Left colon (tissue), 2 donors: Measurements from ENCODE around the gene BDH1. TPM values are rescaled to one million over a fixed set of nuclear protein-coding genes. Genes with fewer than 3 reads are reported as not detected.

Experiments
- ATAC-seq: fragments of 200-7000 bp; cut with Tn5 transposase; one replicate; pipeline ENCODE4 v1.9.1; 2020; ENCODE audit warnings: mild to moderate bottlenecking, moderate library complexity
- DNase-seq, 2 donors: peaks; one replicate each; pipeline ENCODE4 v3.0.0-alpha.2; 2020
- intact Hi-C, 2 donors: fragments of 100-400 bp; cut with DNase I in 1 of 2; cut with micrococcal nuclease in 1 of 2; formaldehyde crosslinking; loops; one replicate each; pipeline versions ENCODE4 v1.11.2 to v1.14.0; 2022; cut with DNase I, micrococcal nuclease
- total RNA-seq, 2 donors: library from RNA; stranded (reverse); fragmentation: NEBNext Ultra II Directional; extraction: Animal tissue kit (Norgen Biotek cat#: 25700); gene quantifications; one replicate each; pipeline ENCODE4 v1.2.1, GENCODE V29; 2021
- donor health status: DM: no; HTN: no; CAD: no.
- donor health status: DM: yes; HTN: yes; CAD: no.

BDH1 gene
- total RNA-seq, 2 donors from 2014 or later, result 161 to 208 TPM

DNA sequence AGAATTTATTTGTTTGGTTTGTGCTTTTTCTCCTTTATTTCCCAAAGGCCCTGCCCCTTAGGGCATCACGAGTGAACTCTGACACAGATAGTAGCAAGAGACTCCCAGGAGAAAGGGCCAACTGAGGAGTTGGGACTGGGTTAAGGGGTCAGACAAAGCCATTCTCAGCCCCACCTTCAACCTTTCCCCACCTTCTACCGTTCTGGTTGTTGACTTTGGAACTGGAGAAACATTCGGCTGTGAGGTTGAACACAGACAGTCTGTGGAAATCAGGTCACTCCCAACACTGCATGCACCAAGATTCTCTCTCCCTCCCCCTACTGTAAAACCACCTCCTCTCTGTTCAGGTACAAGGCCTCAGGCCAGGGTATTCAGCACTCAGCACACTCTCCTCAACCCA, 3.9 kb upstream of the BDH1 start:
- no peak for DNase-seq
- ATAC-seq, result peak; percentile 20
- intact Hi-C loops, result no loop called here

DNA sequence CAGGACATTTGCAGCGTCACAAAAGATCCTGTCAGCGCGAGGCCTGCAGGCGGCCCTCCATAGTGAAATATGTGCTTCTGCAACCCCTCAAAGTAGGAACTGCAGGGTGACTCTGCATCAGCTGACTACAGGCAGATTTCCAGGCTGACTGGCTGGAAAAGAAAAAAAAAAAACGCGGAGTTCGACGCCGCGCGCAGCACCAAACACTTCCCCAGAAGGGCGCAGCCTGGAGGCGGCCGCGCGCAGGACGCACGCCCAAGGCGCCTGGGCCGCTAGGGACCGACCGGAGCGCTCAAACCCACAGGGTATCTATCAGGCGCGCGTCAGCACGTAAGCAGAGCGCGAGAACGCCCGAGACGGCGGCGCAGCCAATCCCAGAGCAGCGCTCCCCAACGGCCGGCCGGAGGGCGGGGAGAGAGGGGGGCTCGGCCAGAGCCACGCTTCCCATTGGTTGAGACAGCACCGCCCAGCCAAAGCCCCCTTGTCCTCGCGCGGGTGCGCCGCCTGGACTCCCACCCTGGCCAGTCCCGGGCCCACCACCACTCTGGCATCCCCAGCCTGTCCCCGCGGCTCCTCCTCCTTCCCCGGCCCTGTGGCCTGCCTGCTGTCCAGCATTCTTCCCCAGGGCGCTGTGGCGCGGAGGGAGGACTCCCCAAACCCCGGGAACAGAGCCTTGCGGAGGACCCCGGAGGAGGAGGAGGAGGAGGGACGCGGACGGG, 1.0 kb downstream of the BDH1 start:
- ATAC-seq, result peak; percentile 87
- intact Hi-C loops, result no loop called here

DNA sequence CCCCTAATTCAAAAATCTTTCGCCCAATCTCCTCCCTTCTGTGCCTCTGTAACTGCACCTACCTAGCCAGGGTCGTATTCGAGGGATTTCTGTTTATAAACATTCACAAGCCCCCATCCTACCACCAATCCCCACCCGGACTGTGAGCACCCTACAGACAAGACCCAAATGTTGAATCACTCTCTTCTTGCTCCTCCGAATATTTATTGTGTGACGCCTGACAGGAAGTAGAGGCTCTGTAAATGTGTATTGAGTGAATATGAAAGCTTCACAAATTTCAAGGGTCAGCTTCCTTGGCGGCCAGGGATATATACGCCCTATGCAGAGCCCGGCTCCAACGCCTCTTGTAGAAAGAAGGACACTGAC, 1.6 kb downstream of the BDH1 start:
- intact Hi-C loops, result no loop called here
- DNase-seq (no peak), ATAC-seq (peak; percentile 10)

More for the DNA sequence above, 1.0 kb downstream of the BDH1 start:
- peak; percentile 96 to 97 for DNase-seq

GRCh38 chr3:197552198-197552597, 3.6 kb downstream of the BDH1 start:
- intact Hi-C loops, result no loop called here
- no peak for ATAC-seq
- DNase-seq, result no peak

DNA sequence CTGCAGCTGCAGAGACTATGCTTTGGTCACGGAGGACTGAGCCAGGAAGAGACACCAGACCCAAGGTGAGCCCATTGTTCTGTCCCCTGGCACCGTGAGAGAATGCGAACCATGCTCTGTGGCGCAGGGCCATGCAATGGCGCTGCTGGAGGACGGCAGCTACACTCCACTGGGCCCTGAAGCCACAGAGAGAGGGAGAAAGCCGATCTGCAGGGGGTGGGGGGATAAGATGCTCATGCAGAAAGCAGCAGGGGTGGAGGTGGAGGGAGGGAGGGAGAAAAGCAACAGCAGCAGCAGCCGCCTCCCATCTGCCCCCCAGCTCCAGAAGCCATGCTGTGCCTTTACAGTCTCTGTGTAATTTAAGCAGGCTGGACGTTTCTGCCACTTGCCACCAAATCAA, 5.3 kb downstream of the BDH1 start:
- no peak for ATAC-seq
- intact Hi-C loops, result no loop called here
- DNase-seq, result no peak

- intact Hi-C loops, result no loop called here
- DNase-seq (no peak), ATAC-seq (no peak)
These were observed 6.4 kb downstream of the BDH1 start for GRCh38 chr3:197549261-197549885.

- intact Hi-C loops, result no loop called here
- ATAC-seq (peak; percentile 90), DNase-seq (peak; percentile 61 to 70)
These were observed 8.3 kb downstream of the BDH1 start for GRCh38 chr3:197547306-197548011.

DNA sequence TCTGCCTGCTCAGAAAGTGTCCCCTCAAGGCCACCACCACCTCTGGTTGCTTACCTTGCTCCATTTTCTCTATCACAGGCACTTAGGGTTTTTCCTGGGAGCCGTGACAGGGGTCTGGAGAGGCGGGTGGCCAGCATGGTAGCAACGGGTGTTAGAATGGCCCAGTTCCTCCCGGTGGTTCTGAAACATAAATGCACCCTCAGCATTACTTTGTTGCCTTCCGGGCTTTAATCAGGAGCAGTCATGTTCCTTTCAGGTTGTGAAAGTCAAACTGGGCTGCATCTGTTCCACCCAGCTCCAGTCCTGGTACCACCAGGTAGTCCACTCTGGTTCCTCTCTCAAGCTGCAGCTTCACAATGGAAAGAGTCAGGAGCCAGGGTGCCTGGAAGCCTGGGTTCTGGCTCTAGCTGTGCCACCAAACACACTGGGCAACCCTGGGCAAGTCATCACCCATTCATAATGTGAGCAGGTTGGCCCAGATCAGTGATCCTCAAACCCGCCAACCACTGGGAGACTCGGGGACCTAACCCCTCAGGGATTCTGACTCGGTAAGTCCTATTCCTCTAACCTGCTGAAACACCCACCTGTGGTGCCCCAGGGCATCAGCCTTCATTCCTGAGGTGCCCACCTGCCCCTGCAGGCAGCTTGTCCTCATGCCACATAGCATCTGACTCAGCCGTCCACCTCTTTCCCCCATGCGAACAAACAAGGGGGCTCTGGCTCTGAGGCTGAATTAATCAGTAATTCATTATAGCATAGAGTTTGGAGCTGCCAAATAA, 9.3 kb downstream of the BDH1 start:
- no peak for ATAC-seq
- DNase-seq, result no peak
- intact Hi-C loops, result no loop called here

DNA sequence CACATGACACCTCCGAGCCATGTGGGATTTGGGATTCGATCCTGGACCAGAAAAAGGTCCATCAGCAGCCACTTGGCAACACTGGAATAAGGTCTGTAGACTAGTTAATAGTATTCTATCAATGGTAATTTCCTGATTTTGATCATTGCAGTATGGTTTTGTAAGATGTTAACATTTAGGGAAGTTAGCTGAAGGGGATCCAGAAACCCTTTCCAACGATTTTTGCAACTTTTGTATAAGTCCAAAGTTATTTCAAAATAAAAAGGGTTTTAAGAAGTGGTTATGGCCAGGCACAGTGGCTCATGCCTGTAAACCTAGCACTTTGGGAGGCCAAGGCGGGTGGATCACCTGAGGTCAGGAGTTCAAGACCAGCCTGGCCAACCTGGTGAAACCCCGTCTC, 10.2 kb downstream of the BDH1 start:
- no peak for ATAC-seq
- intact Hi-C loops, result no loop called here

GRCh38 chr3:197545101-197545500, 10.7 kb downstream of the BDH1 start:
- DNase-seq, result no peak
- intact Hi-C loops, result no loop called here
- no peak for ATAC-seq

More for the DNA sequence above, 10.2 kb downstream of the BDH1 start:
- no peak for DNase-seq

GRCh38 chr3:197542741-197543454, 12.9 kb downstream of the BDH1 start:
- DNase-seq (no peak), ATAC-seq (no peak)
- intact Hi-C loops, result no loop called here

DNA sequence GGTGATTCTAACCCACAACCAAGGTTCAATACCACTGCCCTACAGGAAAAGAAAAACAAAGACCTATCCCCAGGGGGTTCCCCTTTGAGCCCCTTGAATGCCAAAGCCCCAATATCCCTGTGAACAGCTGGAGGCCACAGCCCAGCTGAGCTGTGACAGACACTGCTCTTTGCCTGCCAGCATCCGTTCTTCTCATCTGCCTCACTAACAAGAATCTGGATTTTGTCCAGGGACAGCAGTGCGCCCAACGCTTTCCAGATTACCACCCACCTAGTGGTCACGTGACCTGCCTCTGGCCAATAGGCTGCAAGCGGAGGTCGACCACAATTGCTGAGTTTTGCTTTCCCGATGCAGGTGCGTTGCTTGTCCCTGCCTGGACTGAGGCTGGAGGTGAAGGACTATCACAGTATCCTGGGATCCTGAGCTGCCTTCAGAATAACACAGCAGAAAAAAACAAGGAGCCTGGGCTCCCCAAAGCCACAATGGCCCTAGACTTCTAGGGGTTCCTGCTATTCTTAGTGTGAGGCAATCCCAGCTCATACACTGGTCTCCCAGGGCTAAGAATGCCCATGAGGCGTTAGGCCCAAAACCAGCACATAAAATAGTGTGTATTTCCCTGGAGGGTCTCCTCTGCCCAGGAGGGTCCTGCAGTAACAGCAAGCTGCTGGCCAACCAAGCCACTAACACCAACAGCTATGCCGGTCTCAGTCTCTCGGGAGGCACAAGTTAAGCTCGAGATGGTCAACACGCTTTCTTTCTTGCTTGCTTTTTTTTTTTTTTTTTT, 13.8 kb downstream of the BDH1 start:
- ATAC-seq (no peak), DNase-seq (no peak)
- intact Hi-C loops, result no loop called here

DNA sequence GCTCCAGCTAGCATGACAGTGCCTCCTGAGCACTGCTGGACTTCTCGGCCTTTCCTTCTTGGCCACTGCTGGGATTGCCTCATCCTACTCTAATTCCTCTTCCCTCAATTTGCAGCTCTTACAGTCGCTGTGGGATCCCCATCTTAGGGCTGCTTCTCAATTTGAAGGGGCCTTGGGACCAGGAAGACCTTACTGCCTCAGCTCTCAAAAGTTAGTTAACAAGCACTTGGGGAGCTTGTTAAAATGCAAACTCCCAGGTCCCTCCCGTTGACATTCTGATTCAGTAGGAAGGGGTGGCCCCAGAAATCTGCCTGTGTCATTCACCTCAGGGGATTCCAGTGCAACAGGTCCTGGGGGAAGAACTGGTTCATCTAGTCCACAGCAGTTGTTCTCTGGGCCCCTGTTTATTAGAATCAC, 14.8 kb downstream of the BDH1 start:
- intact Hi-C loops, result no loop called here
- ATAC-seq (no peak), DNase-seq (no peak)

DNA sequence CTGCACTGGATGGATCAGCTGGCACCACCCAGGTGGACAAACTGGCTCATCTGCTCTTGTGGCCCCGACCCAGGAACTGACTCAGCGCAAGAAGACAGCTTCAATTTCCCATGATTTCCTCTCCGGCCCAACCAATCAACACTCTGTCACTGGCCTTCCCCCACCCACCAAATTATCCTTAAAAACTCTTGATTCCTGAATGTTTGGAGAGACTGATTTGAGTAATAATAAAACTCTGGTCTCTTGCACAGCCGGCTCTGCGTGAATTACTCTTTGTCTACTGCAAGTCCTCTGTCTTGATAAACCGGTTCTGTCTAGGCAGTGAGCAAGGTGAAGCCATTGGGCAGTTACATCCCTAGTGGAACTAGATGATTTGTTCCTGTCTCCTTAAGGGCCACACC, 16.1 kb downstream of the BDH1 start:
- DNase-seq (peak; percentile 64 to 75), ATAC-seq (peak; percentile 95)
- intact Hi-C loops, result no loop called here

DNA sequence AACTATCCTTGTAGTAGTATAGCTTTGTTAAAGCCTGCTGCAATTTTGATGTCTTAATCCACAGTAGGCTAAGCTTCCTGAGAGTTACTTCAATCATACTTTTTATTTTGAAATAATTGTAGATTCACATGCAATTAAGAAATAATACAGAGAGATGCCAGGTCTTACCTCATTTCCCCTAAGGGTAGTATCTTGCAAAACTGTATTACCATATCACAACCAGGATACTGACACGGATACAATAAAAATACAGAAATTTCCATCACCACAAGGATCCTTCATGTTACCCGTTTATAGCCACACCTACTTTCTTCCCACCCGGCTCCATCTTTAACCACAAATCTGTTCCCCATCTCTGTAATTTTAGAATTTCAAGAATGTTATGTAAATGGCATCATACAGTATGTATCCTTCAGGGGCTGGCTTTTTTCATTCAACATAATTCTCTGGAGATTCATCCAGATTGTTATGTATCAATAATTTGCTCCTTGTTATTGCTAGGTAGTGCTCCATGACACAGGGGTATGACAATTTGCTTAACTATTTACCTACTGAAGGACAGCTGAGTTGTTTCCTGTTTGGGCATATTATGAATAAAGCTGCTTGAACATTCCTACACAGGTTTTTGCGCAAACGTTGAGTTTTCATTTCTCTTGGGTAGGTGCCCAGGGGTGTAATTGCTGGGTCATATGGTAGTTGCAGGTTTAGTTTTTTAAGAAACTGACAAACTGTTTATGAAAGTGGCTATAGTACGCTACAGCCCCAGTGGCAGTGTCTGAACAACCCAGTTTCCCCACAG, 21.6 kb downstream of the BDH1 start:
- intact Hi-C loops, result no loop called here
- ATAC-seq (no peak), DNase-seq (no peak)

GRCh38 chr3:197533396-197533795, 22.4 kb downstream of the BDH1 start:
- intact Hi-C loops, result no loop called here
- DNase-seq (no peak), ATAC-seq (no peak)

DNA sequence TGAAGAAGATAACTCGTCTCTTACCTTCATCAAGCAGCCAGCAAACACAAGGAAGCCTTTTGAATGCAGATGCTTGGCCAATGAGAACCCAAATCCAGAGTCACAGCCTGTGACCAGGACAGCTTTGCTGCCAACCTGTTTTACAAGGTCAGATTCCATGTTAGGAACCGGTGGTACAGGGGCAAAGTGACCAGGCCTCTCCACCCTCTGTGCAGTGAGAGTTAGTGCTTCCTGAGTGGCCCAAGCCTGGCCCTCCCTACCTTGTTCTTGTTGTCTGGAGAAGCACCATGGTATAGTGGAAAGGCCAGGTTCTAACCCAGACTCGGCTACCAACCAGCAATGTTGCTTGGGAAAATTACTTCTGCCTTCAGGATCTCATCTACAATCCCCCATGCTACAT, 23.4 kb downstream of the BDH1 start:
- ATAC-seq (no peak), DNase-seq (no peak)
- intact Hi-C loops, result no loop called here
